ENCODE results near the gene FIBCD1.

FIBCD1 gene

GRCh38 chr9:130930132-130930803 is 8.8 kb downstream of the FIBCD1 start:
- no peak overlapping the region for H3K4me3 ChIP-seq (ENCODE audit: low read length)
- no peak for TF ChIP-seq CTCF (conservative IDR thresholded peaks at IDR 0.05; ENCODE audit: low read depth, low read length)
- no peak for DNase-seq (ENCODE audit: low read depth)

- no peak for DNase-seq (ENCODE audit: low read depth)
- no peak overlapping the region for H3K4me3 ChIP-seq (ENCODE audit: low read length)
- no peak for TF ChIP-seq CTCF (conservative IDR thresholded peaks at IDR 0.05; ENCODE audit: low read depth, low read length)
Measured at GRCh38 chr9:130929571-130930038, 9.4 kb downstream of the FIBCD1 start.

GRCh38 chr9:130927995-130928900 is 10.8 kb downstream of the FIBCD1 start:
- no peak for TF ChIP-seq CTCF (conservative IDR thresholded peaks at IDR 0.05; ENCODE audit: low read depth, low read length)
- H3K4me3 ChIP-seq (ENCODE audit: low read length): no peak overlapping the region
- DNase-seq (ENCODE audit: low read depth): peak; percentile 72

GRCh38 chr9:130927338-130927737 is 11.7 kb downstream of the FIBCD1 start:
- H3K4me3 ChIP-seq (ENCODE audit: low read length): no peak overlapping the region
- no peak for TF ChIP-seq CTCF (conservative IDR thresholded peaks at IDR 0.05; ENCODE audit: low read depth, low read length)
- DNase-seq (ENCODE audit: low read depth): no peak

- no peak for TF ChIP-seq CTCF (conservative IDR thresholded peaks at IDR 0.05; ENCODE audit: low read depth, low read length)
- H3K4me3 ChIP-seq (ENCODE audit: low read length): no peak overlapping the region
- no peak for DNase-seq (ENCODE audit: low read depth)
Measured at GRCh38 chr9:130925050-130925678, 13.9 kb downstream of the FIBCD1 start.

- H3K4me3 ChIP-seq (ENCODE audit: low read length): no peak overlapping the region
- TF ChIP-seq CTCF (conservative IDR thresholded peaks at IDR 0.05; ENCODE audit: low read depth, low read length): no peak
- no peak for DNase-seq (ENCODE audit: low read depth)
Measured at GRCh38 chr9:130924448-130924788, 14.6 kb downstream of the FIBCD1 start.

Data from retinal pigment epithelial cell (primary cell).